Suppressor macrophage (primary cell): ENCODE data around the gene ZNF800.
A peak's percentile ranks its signal among the peaks of the same experiment; 100 is the strongest.

ENCODE experiments used
- DNase-seq, 4 experiments: peaks; one replicate each; pipeline ENCODE4 v3.0.0-alpha.2; 2020 to 2022

The ZNF800 gene

DNA sequence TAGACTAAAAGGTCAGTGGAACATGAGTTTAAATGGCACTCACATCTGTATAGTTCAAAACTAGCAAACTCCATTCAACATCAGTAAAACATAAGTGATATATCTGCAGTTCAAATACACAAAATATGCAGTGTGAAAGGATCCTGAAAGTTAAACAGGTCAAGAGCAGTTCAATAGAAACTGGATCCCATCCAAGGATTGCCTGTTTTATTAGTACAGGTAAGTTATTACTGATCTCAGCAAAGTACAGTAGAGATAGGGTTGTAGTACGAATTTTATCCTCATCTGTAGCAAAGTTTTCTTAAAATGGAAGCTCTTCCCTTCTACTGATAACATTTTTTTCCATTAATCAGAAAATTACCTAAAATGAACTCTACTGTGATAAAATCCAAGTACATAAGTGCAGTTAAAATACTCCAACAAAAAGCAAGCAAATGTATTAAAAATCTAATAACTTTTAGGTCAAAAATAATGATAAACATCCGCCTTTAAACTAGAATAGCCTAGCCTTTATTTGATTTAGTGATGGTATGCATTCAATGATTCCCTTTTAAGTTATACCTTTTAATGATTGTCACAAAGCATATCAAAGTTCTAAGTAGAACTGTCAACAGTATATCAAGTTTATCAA, 2.2 kb downstream of the ZNF800 start:
- no peak for DNase-seq

DNA sequence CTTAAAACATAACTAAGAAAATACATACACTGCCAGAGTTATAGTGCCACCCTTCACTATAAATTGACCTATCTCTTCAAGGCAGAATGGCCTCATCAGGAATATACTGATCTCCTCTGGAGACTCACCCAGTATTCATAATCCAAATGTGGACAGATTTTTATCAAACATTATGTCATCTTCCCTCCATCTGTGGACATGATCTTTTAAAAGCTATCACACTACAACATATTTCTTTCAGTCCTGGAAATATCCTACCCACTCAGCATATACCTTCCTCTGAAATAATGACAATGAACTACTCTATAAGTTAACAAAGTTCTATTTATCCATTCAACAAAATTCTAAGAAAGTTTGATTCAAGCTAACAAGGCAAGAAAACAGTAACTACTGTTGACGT, 3.2 kb downstream of the ZNF800 start:
- no peak for DNase-seq

DNA sequence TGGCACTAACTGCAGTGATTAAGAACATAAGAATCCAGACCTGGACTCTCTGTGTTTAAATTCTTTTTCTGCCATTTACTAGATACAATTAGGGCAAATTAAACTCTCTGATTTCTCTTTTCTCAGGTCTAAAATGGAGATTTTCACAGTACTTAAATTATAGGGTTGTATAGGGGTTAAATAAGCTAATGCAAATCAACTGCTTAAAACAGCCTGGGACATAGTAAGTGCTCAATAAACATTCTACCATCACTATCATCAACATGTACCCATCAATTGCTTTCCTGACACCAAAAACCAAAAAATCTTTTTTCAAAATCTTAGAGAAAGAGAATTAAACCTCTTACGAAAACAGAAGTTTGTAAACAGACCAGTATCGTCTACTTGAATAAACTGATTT, 4.5 kb downstream of the ZNF800 start:
- DNase-seq = no peak

DNA sequence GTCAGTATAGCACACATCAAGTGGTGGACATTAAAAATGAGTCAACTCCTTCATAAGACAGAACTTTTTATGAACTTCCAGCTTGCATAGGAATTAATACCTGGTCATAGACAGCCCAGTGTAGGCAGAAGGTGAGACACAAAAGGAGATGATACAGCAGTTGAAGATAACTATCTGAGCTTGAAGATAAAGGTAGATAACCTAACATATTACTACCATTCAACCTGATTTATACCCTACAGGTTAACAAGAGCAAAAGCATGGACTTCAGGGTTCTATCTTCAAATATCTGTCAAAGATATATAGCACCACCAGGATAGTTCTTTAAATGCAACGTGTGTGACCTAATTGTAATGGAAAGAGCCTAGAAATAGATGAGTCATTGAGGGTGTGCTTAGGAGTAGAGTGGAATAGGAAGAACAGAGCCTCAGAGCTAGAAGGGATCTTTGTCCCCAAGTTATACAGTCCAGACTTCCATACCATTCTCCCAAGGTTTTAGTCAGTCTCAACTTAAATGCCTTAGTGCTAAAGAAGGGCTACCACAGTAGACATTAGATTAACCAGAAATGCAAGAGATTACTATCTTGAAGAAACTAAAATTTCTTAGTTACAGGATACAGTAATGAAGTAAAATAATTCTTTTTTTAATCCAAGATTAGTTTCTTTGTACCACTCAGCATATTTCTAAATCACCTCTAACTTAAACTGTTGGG, 9.2 kb downstream of the ZNF800 start:
- DNase-seq = peak; percentile 13 to 54 (median 36)

DNA sequence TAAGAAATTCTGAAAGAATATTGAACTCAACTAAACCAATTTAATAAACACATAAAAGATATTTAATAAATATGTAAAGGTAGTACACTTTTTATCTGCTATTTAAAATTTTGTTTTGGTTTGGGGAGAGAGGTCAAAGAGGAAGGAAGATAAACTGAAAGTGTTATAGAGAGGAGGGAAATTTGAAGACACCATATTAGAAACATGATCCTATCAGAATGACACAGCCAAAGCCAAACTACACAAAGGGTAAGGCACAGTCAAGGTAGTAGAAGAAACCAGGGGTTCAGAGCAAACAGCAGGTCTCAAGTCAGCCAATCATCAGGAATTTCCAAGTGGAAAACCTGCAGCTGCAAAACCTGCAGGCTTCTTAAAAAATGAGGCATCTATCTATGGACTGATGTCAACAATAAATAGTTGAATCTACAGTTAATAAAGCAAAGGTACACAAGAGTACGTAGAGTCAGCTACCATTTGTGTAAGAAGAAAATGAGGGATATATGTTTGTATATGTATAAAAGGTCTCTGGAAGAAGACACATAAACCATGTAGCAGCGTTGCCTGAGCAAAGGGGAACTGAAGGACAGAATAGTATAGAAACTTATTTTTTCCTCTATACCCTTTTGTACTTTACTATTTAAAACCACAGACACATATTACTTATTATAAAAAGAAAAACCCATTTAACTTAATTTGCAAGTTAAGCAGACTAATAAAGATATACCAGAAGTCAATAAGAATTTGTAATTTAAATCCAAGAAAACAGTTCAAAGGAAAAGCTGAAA, 10.0 kb downstream of the ZNF800 start:
- no peak for DNase-seq

DNA sequence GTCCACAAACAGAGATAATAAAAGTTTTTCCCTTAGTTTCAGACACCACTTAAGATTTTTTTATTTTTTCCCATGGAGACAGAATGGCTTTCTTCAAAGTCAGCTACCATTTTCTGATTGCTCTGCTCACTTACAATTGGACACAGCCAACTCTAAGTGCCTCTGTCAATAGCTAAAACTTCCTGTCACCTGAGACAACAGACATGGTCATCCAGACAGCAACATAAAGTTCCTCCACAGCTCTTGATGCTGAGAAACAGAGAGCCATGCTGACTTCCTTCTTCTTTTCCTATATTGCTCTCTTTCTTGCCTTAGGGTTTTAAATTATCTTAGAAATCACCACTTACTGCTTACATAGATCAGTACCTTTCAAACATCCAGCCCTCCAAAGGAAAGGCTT, 12.0 kb downstream of the ZNF800 start:
- DNase-seq = peak; percentile 17 to 59 (median 44)

DNA sequence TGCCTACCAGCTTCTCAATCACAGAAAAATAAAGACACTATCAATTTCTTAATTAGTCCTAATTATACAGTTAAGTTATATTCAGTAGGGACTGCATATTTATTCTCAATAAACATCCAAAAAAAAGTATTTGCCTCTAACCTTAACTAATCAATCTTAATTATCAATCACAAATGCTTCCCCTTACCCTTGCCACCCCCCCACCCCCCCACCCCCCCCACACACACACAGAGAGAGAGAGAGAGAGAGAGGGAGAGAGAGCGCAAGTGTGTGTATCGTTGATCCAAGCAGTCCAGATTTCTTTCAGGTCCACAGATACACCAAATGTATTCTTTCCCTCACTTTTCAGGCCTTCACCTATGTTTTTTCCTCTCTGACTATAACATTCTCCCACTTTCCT, 12.9 kb downstream of the ZNF800 start:
- DNase-seq = no peak

DNA sequence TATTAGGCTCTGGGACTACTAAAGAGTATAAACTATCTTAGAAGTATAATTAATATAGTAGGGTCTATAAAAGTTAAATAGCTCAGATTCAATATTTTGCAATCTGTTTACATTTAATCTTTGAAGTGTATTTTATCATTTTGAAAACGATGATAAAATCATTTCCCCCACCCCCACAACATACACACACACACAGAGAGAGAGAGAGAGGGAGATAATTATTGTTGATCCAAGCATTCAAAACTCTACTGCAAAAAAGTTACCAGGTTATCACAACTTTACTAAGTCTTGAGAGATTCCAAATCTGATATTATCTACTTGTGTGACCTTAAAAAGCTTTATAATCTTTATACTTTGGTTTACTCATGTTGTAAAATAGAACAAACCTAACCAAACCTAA, 14.0 kb downstream of the ZNF800 start:
- DNase-seq = no peak

DNA sequence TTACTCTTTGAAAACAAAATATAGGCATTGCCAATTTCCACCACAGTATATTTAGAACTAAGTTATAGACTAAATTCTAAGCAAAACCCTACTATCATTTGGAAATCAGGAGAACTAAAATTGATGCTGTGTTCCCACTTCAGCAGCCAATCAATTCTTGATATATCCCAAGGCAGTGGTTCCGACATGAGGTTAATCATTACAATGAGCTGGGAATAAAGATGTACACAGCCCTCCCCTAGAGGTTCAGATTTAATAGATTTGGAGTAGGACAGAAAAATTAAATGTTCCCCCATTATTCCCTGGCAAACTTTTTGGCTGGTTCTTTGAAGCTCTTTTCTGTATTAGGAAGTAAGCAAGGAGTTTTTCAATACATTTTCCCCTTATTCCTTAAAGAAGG, 15.1 kb downstream of the ZNF800 start:
- DNase-seq = no peak

DNA sequence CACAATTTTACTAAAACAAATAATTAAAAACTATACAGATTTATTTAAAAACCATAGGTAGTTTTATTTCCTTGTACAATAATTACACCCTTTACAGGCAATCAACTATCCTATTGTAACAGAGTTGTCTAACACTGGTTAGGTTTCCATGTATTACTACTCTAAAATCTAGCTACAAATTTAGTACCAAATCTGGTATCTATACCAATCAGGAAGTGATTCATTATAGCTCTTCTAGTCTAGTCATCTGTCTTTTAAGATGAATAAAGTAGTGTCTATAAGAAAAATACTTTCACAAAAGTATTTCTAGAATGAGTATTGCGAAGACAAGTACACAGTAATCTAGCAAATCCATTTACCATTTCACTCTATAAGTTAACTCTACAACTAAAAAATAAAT, 16.9 kb downstream of the ZNF800 start:
- DNase-seq = no peak

DNA sequence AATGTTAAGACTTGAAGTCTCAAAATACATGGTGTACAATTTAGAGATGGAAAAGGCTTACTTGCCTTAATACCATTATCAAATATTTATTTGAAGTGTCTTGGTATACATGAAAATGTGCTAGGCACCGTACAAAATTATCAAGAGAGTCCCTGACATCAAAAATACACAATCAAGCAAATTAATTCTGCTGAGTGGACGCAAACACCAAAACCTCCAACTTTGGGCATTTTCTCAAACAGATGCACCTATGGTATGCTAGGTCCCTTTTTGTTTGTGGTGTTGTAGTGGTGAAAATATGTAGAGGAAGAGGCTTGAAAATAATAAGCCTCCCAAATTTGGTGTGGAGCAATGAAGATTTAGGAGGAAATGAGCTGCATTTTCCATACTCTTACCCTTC, 24.8 kb downstream of the ZNF800 start:
- no peak for DNase-seq

DNA sequence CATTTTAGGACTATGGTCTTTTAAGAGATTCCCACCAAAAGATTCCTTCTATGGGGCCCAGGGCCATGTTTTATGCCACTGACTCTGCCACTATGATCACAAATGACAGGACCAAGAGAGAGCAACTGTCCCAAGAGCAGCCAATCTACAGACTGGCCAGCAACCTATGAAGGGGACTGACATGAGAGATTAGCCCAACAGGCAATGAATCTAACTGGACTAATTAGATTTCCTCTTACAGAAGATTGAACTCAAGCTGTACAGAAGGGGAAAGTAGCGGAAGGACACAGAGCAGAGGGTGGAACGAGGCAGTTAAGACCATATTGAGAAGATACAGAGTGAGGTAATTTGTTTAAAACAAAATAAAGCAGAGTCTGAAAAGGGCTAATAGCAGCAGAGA, 25.8 kb downstream of the ZNF800 start:
- DNase-seq = no peak

DNA sequence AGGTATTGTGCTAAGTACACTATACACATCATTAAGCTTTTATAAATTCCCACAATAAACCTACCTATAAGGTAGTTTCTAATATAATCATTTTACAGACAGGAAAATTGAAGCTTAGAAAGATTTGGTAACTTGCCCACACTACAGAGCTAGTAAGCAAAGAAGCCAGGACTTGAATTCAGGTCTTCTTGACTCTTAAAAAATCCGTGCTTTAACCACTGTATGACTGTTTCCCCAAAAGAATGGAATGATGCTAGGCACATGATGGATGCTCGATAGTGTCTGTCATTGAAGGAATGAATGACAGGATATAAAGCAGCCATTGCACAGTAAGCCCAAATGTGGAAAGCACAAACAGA, 26.6 kb downstream of the ZNF800 start:
- DNase-seq = no peak

DNA sequence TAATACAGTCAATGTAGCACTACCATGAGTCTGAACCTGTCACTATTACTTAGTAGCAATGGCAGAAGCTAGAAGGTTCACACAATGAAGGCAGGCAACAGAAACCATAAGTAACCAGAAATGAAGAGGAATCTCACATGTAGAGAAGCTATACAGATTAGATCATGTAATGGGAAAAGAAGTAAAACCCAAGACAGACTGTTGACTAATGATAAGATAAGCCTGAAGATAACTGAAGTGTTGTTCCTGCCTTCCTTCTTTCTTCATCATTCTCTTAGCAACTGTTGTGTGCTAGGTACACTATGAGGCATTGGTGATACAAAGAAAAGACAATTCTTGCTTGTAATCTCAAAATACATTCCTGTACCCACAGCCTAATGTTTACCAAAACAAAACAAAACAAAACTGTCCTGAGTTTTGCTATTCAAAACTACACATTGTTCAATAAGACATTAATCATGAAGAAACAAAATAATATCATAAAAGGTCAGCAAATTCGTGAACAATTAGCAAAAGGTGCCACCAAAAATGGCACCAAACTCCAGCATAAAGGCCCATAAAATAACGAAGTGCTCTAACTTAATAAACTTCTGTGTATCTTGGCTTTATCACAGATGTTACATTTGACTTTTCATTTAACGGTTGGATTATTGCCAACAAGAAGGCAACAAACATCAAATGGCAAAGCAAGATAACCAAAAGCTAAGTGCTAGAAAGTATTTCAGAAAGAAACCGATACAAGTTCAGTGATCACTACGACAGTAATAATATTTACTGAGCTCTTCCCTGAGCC, 27.1 kb downstream of the ZNF800 start:
- no peak for DNase-seq

DNA sequence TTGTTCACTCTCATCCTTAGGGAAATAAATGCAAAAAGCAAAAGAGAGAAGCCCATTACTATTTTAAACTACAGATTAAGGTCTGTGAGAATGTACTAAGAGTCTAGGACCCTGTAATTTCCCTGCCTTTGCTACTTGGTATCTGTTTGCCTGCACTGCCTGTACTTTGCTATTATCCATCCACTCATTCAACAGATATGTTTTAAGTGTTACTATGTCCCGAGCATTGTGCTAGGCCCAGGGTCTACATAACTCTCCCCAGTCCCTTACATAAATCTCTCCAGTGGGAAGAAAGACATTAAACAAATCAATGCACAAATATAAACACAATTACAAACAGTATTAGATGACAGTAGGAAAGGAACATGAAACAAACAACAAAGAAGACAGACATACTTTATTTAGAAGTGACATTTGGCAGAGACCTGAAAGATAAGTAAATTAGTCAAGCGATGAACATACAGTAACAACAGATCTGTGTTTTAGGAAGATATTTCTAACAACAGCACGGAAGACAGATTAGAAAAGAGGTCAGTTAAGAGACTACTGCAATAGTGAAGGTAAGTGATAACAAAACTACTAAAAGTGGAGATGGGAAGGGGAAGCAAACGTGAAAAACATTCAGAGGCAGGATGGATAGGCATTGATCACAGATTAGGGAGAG, 30.0 kb downstream of the ZNF800 start:
- DNase-seq = no peak

DNA sequence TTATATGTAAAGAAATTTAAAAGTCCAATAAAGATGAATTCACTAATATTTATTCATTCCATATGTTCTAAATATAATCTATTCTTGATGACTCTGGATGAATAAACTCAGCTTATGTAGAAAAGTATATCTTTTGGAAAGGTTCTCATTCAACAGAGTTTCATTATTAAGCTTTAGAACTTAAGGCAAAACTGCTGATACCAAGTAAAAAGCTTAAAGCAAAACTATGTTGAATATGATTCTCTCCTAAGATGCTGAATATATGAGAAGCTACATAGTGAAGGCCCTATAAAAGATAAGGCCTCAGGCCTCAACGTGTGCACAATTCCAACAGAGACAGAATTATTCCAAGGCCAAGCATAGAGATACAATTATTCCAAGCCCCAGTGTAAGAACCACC, 30.8 kb downstream of the ZNF800 start:
- no peak for DNase-seq

DNA sequence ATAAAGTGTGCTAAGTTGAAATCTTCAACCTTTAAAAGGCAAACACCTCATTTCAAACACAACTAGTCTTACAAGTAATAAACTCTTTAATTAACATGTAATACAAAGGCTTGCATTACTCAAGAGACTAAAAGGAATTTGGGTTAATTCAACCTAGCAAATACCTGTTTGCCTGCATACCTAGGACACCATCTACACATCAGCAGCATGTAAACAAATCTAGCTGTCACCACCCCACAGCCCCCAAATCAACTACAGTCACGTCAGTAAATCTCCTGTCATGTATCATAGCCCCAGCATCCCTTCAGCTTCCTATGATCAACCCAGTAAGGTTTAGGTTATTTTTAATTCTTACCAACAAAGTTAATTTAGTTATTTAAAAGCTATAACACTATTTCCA, 33.5 kb downstream of the ZNF800 start:
- DNase-seq = no peak

DNA sequence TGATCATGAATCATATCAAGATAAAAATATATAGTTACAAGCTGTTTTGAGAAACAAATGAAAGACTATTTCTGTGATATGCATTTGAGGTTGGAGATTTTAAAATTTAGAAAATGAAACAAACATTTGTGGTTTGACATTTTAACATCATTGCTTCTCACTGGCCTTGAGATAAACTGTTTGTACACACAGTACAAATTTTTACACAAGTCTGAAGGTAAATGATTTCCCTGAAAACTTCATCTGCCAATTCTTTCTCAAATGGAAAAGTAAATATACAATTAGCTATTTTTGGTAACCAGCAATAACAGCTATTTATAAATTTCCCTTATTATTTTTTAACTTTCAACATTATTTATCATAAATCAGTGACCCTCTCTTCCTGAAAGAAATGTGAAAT, 38.6 kb downstream of the ZNF800 start:
- no peak for DNase-seq

DNA sequence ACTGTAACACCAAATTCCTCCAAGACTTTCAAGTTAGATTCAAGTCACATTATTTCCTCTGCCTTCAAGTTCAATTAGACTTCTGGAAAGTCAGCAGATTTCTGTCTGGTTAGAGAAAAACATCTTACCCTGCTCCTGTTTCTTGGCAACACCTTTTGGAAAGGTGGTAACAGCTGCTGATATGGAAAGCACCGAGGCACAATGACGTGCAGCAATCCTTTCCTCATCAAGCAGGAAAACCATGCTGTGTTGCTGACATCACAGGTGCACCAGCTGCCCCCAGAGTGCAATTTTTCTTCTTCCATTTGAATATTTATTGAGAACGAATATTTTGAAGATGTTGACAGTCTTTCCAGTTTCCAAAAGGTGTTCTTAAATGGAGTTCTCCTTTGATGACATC, 41.9 kb downstream of the ZNF800 start:
- DNase-seq = no peak

DNA sequence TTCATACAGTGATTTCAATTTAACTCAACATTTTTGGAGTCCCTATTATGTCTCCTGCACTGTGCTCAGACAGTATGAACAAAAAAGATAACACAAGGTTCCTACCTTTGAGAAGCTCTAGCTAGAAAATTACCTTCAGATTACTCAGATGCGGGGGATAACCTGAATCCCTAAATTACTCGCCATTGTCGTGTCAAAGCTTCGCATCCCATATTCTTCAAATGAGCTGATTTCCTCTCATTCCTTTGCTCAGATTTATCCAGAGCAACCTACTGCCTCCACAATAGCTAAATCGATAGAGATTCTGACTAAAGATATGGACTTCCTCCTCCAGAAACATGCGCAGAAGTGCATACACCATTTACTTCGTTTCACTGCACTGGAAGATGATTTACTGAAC, 42.6 kb downstream of the ZNF800 start:
- no peak for DNase-seq

DNA sequence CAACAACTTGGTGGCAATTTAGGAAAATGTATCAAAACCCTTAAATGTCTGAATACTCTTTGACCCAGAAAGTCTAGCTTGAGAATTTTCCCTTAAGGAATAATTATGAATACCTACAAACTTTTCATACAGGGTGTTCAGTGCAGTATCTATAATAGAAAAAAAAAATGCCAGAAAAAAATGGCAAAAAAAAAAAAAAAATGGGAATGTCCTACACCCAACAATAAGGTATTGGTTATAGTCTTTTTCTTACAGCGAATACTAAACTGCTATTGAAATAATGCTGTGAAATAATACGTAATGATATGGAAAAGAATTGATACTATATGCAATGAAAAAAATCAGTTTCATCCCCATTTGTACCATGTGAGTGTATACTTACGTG, 44.3 kb downstream of the ZNF800 start:
- no peak for DNase-seq

DNA sequence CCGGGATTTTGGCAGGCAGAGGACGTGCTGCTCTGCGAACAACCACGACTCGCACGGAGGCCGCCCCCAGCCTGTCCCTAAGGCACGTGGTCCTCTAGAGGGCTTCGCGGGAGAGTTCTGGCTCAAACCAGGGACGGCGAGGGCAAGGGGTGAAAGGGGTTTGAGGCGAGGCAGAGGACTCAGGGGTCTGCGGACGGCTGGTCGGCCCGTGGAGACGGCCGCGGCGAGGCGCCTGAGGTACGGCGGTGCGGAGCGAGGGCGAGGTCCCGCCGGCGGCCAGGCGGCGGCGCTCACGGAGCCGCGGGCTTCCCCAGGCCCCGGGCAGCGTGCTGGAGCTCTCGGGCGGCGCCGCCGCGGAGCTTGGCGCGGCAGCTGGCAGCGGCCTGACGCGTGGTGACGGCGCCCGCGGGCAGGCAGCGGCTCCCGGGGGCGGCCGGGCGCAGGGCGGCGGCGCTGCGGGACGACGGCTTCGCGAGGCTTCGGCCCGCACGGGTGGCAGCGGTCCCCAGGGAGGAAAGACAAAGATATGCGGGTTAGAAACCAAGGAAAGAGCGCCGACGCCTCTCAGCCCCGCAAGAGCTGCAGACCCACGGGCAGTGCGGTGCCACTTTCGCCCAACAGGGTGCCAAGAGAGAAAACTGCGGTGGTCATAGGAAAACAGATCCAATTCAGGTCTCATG, 44.8 kb downstream of the ZNF800 start:
- DNase-seq = peak; percentile 81 to 93 (median 86)
